Smooth muscle cell (in vitro differentiated cells): ENCODE data around the gene PDE3A. TPM values are rescaled to one million over a fixed set of nuclear protein-coding genes. Genes with fewer than 3 reads are reported as not detected.

Experiments used
- DNase-seq: peaks from one replicate; lab custom pipeline; 2025; ENCODE audit not compliant: unreplicated experiment; lab: John Stamatoyannopoulos, UW
- H2AFZ ChIP-seq: fragments of 200-600 bp; sonication (generic); 2 replicates; pipeline ENCODE4 v1.6.0; 2016; ENCODE audit warnings: antibody characterized with exemption, low read depth, mild to moderate bottlenecking
- H3F3A ChIP-seq: fragments of 200-600 bp; sonication (generic); 2 replicates; pipeline ENCODE4 v1.6.0; 2017; ENCODE audit warnings: antibody characterized with exemption, low read depth
- H3K27ac ChIP-seq: fragments of 200-600 bp; sonication (generic); 2 replicates; pipeline ENCODE4 v1.5.1; 2016; ENCODE audit warnings: low read depth, mild to moderate bottlenecking
- H3K27me3 ChIP-seq: fragments of 200-600 bp; sonication (generic); 2 replicates; pipeline ENCODE4 v1.6.1; 2016; ENCODE audit warnings: low read depth, mild to moderate bottlenecking
- H3K36me3 ChIP-seq: fragments of 200-600 bp; sonication (generic); 2 replicates; pipeline ENCODE4 v1.5.1; 2016; ENCODE audit warnings: low read depth
- H3K4me1 ChIP-seq: fragments of 200-600 bp; sonication (generic); 2 replicates; pipeline ENCODE4 v1.5.1; 2016; ENCODE audit warnings: low read depth
- H3K4me2 ChIP-seq: fragments of 200-600 bp; sonication (generic); 2 replicates; pipeline ENCODE4 v1.6.0; 2016; ENCODE audit warnings: mild to moderate bottlenecking
- H3K4me3 ChIP-seq: fragments of 200-600 bp; sonication (generic); 2 replicates; pipeline ENCODE4 v1.5.1; 2016; ENCODE audit warnings: mild to moderate bottlenecking
- H3K79me2 ChIP-seq: fragments of 200-600 bp; sonication (generic); 2 replicates; pipeline ENCODE4 v1.6.0; 2016; ENCODE audit warnings: low read depth, mild to moderate bottlenecking
- H3K9ac ChIP-seq: fragments of 200-600 bp; sonication (generic); 2 replicates; pipeline ENCODE4 v1.6.0; 2016; ENCODE audit warnings: low read depth
- H3K9me3 ChIP-seq: fragments of 200-600 bp; sonication (generic); replicated peaks from 2 replicates; pipeline ENCODE4 v1.5.1; 2016; ENCODE audit warnings: low read depth
- H4K20me1 ChIP-seq: fragments of 200-600 bp; sonication (generic); 2 replicates; pipeline ENCODE4 v1.6.0; 2016; ENCODE audit warnings: low read depth
- WGBS: methylation state at CpG from one replicate; pipeline ENCODE4 v1.1.7; 2016; ENCODE audit warnings: low lambda C conversion rate; 5-methylcytosine and 5-hydroxymethylcytosine counted together
- polyA plus RNA-seq: library from polyadenylated mRNA; unstranded; fragments of >200 nt; fragmentation: Nextera tagmentation; extraction: Ambion mirVana; gene quantifications from 2 replicates; pipeline ENCODE4 v1.2.1, GENCODE V29; 2016
- total RNA-seq: library from RNA; depleted of rRNA; stranded (reverse); fragments of >200 nt; gene quantifications from 2 replicates; pipeline ENCODE4 v1.2.3, GENCODE V29; 2014
- TF ChIP-seq, protein P1 (sequence below): fragments of 200-600 bp; sonication (generic); IDR thresholded peaks from 2 replicates; pipeline ENCODE4 v1.5.1; 2017; ENCODE audit warnings: borderline replicate concordance, mild to moderate bottlenecking, antibody characterized with exemption; ENCODE audit not compliant: insufficient read depth, poor library complexity, severe bottlenecking

Gene PDE3A
- total and polyA plus RNA-seq, 2 experiments from 2014 or later: 1.3 to 6.1 TPM

GRCh38 chr12:20510811-20511210 lies 142.5 kb downstream of the PDE3A start:
- Histone ChIP-seq H3K4me1 (no peaks in the 10 kb centered on the region), H3F3A (no peaks in the 10 kb centered on the region)

GRCh38 chr12:20513189-20513588 lies 144.9 kb downstream of the PDE3A start:
- no peak overlapping the region for H3K4me2 ChIP-seq
- TF ChIP-seq, protein P1, sequence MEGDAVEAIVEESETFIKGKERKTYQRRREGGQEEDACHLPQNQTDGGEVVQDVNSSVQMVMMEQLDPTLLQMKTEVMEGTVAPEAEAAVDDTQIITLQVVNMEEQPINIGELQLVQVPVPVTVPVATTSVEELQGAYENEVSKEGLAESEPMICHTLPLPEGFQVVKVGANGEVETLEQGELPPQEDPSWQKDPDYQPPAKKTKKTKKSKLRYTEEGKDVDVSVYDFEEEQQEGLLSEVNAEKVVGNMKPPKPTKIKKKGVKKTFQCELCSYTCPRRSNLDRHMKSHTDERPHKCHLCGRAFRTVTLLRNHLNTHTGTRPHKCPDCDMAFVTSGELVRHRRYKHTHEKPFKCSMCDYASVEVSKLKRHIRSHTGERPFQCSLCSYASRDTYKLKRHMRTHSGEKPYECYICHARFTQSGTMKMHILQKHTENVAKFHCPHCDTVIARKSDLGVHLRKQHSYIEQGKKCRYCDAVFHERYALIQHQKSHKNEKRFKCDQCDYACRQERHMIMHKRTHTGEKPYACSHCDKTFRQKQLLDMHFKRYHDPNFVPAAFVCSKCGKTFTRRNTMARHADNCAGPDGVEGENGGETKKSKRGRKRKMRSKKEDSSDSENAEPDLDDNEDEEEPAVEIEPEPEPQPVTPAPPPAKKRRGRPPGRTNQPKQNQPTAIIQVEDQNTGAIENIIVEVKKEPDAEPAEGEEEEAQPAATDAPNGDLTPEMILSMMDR: no peak
- no peaks in the 10 kb centered on the region for H3K27me3 ChIP-seq
- H3K4me1 ChIP-seq: no peaks in the 10 kb centered on the region
- H2AFZ ChIP-seq: no peak overlapping the region
- no peaks in the 10 kb centered on the region for H3F3A ChIP-seq
- no peaks in the 10 kb centered on the region for H4K20me1 ChIP-seq
- 80% methylated on average over 3 of the region's 3 CpGs for WGBS
- H3K4me3 ChIP-seq: no peak overlapping the region
- H3K27ac ChIP-seq: no peak overlapping the region
- no peak for DNase-seq
- no peak overlapping the region for H3K9ac ChIP-seq
- no peaks in the 10 kb centered on the region for H3K36me3 ChIP-seq
- no peaks in the 10 kb centered on the region for H3K9me3 ChIP-seq
- no peaks in the 10 kb centered on the region for H3K79me2 ChIP-seq

More at GRCh38 chr12:20510811-20511210, 142.5 kb downstream of the PDE3A start:
- 78% methylated on average over 1 of the region's 1 CpG for WGBS
- Histone ChIP-seq H3K27me3 (no peaks in the 10 kb centered on the region), H3K4me2 (no peak overlapping the region), H3K27ac (no peak overlapping the region), H4K20me1 (no peaks in the 10 kb centered on the region), H3K79me2 (no peaks in the 10 kb centered on the region), H3K9ac (no peak overlapping the region), H2AFZ (no peak overlapping the region), H3K9me3 (no peaks in the 10 kb centered on the region), H3K36me3 (no peaks in the 10 kb centered on the region), H3K4me3 (no peak overlapping the region)
- TF ChIP-seq, protein P1: no peak
- DNase-seq: no peak

DNA sequence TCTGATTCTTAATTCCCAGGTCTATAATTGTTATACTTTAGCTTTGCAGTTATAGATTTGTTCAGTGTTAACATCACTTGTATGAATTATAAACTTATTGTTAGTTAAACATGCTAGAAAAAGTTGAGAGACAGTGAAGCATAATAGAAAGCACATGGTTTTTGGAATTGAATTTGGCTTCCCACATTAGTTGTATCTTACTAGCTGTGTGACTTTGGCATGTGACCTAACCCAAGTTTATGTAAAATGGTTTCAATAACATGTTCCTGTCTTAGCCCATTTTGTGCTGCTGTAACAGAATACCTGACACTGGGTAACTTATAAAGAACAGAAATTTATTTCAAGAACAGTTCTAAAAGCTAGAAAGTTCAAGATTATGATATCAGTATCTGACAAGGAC lies 146.3 kb downstream of the PDE3A start:
- no peaks in the 10 kb centered on the region for H4K20me1 ChIP-seq
- DNase-seq: no peak
- TF ChIP-seq, protein P1: no peak

GRCh38 chr12:20520532-20520931 lies 152.2 kb downstream of the PDE3A start:
- Histone ChIP-seq H3K4me2 (no peak overlapping the region), H3K4me1 (no peaks in the 10 kb centered on the region), H3K36me3 (no peaks in the 10 kb centered on the region), H3K4me3 (no peak overlapping the region), H3F3A (no peaks in the 10 kb centered on the region), H3K27ac (no peak overlapping the region), H3K27me3 (no peaks in the 10 kb centered on the region), H3K79me2 (no peaks in the 10 kb centered on the region), H3K9me3 (no peaks in the 10 kb centered on the region), H3K9ac (no peak overlapping the region), H4K20me1 (no peaks in the 10 kb centered on the region), H2AFZ (no peak overlapping the region)
- TF ChIP-seq, protein P1: no peak
- DNase-seq: no peak
- 96% methylated on average over 1 of the region's 1 CpG for WGBS

More for the DNA sequence above, 146.3 kb downstream of the PDE3A start:
- no peak overlapping the region for H3K9ac ChIP-seq
- H3K27me3 ChIP-seq: no peaks in the 10 kb centered on the region
- no peaks in the 10 kb centered on the region for H3K9me3 ChIP-seq
- no peak overlapping the region for H3K4me3 ChIP-seq
- no peaks in the 10 kb centered on the region for H3K36me3 ChIP-seq
- H3K4me1 ChIP-seq: no peaks in the 10 kb centered on the region
- H3K27ac ChIP-seq: no peak overlapping the region
- H3F3A ChIP-seq: no peaks in the 10 kb centered on the region
- no peaks in the 10 kb centered on the region for H3K79me2 ChIP-seq
- H3K4me2 ChIP-seq: no peak overlapping the region
- H2AFZ ChIP-seq: no peak overlapping the region
